HG03280 (cell line): Measurements from ENCODE around the gene INPP4B.

Experiments used
- ATAC-seq: cut with Tn5 transposase; IDR thresholded peaks from one replicate; pipeline ENCODE4 v1.9.1; 2021; ENCODE audit warnings: mild to moderate bottlenecking, moderate library complexity; ENCODE audit not compliant: unreplicated experiment

The INPP4B gene

GRCh38 chr4:142354794-142355420 is 491.2 kb downstream of the INPP4B start:
- ATAC-seq = no peak

GRCh38 chr4:142354041-142354440 is 492.1 kb downstream of the INPP4B start:
- ATAC-seq = no peak

- peak; percentile 57 for ATAC-seq
Observed at GRCh38 chr4:142353149-142353738, 492.9 kb downstream of the INPP4B start.

- ATAC-seq = no peak
Observed at GRCh38 chr4:142352712-142353111, 493.4 kb downstream of the INPP4B start.

GRCh38 chr4:142351958-142352357 is 494.1 kb downstream of the INPP4B start:
- no peak for ATAC-seq

GRCh38 chr4:142350871-142351270 is 495.2 kb downstream of the INPP4B start:
- no peak for ATAC-seq

- no peak for ATAC-seq
Observed at GRCh38 chr4:142348613-142349021, 497.5 kb downstream of the INPP4B start.

- ATAC-seq = no peak
Observed at GRCh38 chr4:142347241-142347640, 498.9 kb downstream of the INPP4B start.

- ATAC-seq = no peak
Observed at GRCh38 chr4:142345924-142346323, 500.2 kb downstream of the INPP4B start.

- no peak for ATAC-seq
Observed at GRCh38 chr4:142341268-142341667, 504.8 kb downstream of the INPP4B start.

GRCh38 chr4:142339053-142339452 is 507.0 kb downstream of the INPP4B start:
- ATAC-seq = no peak

GRCh38 chr4:142336251-142336934 is 509.7 kb downstream of the INPP4B start:
- no peak for ATAC-seq

GRCh38 chr4:142334931-142335330 is 511.2 kb downstream of the INPP4B start:
- ATAC-seq = no peak

GRCh38 chr4:142331646-142332045 is 514.5 kb downstream of the INPP4B start:
- ATAC-seq = no peak

GRCh38 chr4:142331132-142331531 is 515.0 kb downstream of the INPP4B start:
- ATAC-seq = no peak

- no peak for ATAC-seq
Observed at GRCh38 chr4:142330311-142330710, 515.8 kb downstream of the INPP4B start.

- ATAC-seq = no peak
Observed at GRCh38 chr4:142329313-142329712, 516.8 kb downstream of the INPP4B start.

GRCh38 chr4:142326181-142326580 is 519.9 kb downstream of the INPP4B start:
- no peak for ATAC-seq

GRCh38 chr4:142324572-142324971 is 521.5 kb downstream of the INPP4B start:
- ATAC-seq = peak; percentile 59

GRCh38 chr4:142322996-142323395 is 523.1 kb downstream of the INPP4B start:
- no peak for ATAC-seq

GRCh38 chr4:142318280-142318679 is 527.8 kb downstream of the INPP4B start:
- no peak for ATAC-seq

- no peak for ATAC-seq
Observed at GRCh38 chr4:142316913-142317312, 529.2 kb downstream of the INPP4B start.
